GM21717 (cell line): Measurements from ENCODE around the gene LRPAP1.
"Not testable (repeated sequence)": the region's sequence is repeated elsewhere in the genome, so short reads cannot be mapped to it uniquely, and the experiment has no call there.

Experiments
- ATAC-seq: cut with Tn5 transposase; IDR thresholded peaks from one replicate; pipeline ENCODE4 v1.9.1; 2021; ENCODE audit warnings: mild to moderate bottlenecking, moderate library complexity; ENCODE audit not compliant: unreplicated experiment

LRPAP1 gene

DNA sequence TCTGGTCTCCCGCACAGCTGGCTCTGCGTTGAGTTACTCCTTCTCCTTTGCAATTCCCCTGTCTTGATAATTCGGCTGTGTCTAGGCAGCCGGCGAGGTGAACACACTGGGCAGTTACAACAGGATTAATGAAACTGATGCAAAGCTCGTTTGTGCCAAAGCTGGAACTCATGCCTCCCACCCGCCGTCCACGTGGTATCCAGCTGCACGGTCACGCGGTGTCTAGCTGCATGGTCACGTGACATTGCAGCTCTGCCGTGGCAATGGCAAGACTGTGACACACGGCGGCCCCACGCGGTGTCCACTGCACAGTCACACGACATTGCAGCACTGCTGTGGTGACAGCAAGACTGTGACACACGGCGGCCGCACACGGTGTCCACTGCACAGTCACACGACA is 31.2 kb upstream of the LRPAP1 start:
- no peak for ATAC-seq

DNA sequence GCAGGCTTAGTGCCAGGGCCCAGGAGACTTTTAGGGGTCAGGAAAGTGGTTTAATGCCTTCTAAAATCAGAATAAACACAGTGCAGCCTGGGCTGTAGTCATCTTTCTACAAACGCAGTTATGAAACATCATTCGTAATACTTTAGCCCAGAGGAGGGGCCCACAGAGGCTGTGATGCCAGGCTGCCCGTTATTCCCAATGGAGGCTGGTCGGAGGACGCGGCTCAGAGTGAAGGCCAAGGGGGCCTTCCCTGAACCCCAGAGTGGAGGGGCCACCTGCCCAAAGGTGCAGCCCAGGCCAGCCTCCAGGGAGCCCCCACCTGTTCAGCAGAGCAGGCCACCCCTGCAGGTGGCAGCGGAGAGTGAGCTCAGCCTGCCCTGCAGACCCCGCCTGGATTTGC is 29.9 kb upstream of the LRPAP1 start:
- ATAC-seq: not testable (repeated sequence)

DNA sequence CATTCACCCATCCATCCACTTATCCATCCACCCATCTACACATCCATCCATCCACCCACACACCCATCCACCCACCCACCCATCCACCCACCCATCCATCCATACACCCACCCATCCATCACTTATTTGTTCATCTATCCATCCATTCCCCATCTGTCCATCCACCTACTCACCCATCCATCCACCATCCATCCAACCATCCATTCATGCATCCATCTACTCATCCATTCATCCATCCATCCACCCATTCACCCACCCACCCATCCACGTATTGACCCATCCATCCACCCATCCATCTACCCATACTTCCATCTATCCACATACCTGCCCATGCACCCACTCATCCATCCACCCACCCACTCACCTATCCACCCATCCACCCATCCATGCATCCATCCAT is 28.2 kb upstream of the LRPAP1 start:
- not testable (repeated sequence) for ATAC-seq

DNA sequence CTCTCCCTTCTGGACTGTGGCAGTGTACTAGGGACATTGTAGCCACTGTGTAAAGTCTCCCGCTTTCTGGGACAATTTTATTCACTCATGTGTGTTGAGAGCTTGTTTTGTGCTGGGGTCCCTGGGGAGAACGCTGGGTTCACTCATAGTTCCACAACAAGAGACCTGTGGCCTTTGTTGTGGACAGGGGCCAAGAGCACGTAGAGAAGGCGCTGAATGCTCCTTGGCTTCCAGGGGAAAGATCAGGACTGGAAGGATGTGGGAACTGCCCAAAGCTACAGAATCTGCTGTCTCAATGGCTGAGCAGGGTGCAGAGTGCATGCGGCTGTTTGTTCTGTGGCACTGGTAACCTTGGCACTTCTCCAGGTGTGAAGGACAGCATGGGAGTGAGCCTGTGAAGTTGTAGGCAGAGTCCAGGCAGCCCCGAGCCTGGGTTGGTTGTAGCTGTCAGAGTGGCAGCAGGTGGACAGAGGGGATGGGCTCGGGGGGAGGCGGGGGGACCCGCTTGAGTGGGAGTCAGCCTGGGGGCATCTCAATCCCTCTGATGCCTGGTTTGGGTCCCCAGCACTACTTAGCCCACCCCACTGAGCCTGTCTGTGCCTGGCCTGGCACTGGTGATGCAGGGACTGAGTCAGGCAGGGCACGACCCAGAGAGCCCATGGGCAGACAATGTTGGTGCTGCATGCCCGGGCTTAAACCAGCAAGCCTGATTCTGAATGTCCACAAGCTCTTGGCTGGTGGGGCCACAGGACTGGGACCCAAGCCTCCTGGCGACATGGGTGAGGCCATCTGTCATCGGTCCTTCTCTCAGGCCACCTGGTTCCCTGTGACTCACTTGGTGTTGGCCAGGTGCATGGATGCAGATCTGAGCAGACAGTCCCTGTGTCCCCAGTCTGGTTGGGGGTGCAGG is 27.4 kb upstream of the LRPAP1 start:
- ATAC-seq: not testable (repeated sequence)

DNA sequence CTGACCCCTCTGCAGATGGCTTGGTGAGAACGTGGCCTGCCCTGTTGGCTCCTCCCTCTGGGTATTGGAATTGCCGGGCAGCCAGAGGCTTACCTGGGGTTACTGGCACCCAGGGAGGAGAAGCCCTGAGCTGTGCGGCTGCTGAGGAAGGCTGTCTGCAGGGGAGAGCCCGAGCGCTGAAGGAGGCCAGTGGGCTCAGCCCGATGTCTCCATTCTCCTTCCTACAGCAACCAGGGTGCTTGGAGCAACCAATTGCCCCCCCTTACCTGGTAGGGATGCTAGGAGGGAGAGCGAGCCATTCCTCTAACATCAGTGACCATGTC is 26.3 kb upstream of the LRPAP1 start:
- not testable (repeated sequence) for ATAC-seq

DNA sequence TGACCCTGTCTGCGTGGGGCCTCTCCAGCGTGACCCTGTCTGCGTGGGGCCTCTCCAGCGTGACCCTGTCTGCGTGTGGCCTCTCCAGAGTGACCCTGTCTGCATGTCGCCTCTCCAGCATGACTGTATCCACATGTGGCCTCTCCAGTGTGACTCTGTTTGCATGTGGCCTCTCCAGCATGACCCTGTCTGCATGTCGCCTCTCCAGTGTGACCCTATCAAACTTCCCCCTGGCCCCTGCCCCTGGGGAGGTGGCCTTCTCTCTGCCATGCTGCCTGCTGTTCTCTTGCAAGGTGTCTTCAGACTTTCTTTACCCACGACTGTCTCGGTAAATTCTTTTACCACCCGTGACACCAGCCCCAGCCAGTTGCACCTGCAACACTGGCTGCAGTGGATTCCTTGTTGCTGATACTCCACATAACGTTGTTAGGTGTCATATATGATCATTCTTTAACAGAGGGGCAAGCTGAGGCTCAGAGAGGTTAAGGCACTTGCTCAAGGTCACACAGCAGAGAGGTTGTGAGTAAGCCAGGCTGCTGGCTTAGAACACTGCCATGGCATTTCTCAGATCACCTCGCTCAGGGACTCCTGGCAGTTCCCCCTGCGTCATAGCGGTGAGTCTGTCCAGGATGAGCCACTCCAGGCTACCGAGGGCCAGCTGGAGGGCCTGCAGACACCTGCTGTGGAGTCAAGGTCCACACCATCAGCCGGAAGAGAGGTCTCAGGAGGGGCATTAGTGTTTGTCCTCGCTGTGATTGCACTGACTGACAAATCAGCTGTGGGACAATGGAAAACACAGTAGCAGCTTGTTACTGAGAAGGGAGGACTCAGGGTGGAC is 25.7 kb upstream of the LRPAP1 start:
- ATAC-seq: not testable (repeated sequence)

DNA sequence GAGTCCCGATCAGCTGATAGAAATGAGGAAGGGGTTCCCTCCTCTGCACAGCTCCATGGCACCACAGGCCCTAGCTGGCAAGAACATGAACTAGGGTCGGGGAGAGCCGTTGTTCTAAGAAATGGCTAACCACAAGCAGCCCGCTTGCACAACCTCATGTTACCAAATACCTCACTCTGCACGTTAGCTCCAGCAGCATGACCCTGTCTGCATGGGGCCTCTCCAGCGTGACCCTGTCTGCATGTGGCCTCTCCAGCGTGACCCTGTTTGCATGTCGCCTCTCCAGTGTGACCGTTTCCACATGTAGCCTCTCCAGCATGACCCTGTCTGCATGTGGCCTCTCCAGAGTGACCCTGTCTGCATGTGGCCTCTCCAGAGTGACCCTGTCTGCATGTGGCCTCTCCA is 24.9 kb upstream of the LRPAP1 start:
- ATAC-seq: not testable (repeated sequence)

DNA sequence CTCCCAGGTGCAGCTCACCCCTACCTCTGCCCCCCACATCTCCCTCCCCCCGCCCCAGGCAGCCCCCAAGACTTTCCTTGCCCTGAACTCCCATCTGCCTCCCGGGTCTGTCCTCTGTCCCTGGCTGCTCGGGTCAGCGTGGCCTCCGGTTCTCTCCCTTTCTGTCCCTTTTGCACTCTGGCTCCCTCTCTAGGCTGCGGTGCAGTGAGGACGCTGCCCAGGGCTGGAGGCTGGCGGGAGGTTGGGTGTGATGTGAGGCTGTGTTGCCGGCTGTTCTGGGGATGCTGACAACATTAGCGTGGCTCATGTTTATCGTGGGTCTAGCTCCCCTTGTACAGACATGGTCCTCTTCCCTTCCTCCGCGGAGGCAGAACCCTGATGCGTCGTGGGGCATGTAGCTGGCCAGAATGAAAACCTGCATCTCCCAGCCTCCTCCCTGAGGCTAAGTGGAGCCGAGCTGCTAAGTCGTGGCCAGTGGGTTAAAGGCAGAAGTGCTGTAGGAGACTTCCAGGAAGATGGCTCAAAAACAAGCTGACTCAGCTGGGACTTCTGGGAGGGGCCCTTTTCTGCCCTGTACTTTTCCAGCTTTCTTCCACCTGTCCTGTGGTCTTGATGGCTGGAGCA is 24.1 kb upstream of the LRPAP1 start:
- ATAC-seq: not testable (repeated sequence)

DNA sequence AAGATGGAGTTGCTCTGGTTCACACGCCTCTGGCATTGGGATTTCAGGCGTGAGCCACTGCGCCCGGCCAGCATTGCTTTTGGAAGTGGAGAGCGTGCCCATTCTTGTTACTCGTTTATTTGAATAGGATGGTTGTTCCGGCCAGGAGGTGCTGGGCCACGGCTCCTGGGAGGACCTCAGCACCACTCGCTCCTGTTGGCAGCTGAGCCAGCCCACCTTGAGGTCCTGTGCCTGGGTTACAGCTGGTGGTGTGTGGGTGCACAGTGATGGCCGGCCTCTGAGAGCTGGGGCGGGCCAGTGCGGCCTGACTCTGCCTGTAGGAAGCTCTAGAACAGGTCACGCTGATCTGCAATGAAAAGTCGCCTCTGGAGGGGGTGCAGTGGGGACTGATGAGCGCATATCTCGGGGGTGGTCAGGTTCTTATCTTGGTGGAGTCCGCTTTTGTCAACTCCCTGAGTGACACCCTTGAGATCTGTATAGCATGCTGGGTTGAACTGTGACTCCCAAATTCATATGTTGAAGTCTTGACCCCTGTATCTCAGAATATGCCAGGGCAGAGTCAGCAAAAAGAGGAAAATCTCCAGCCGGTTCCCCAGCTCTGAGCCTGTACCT is 23.3 kb upstream of the LRPAP1 start:
- ATAC-seq: not testable (repeated sequence)

DNA sequence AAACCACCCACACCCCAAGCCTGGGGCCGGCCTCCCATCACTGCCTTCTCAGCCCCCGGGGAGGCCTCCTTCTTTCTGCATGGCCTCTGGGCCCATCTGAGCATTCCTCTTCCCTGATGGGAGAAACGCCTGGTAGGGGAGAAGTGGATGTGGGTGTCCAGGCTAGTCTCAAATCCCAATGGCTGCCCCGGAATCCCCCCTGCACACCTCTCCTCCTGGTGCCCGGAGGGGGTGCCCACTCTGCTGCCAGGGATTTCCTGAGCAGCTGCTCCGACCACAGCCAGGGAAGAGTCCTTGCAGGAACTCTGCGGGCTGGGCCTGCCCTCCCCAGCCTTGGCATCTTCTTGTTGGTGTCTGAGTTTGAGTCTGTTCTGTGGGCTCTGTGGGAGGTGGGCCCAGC is 19.1 kb upstream of the LRPAP1 start:
- ATAC-seq: not testable (repeated sequence)

DNA sequence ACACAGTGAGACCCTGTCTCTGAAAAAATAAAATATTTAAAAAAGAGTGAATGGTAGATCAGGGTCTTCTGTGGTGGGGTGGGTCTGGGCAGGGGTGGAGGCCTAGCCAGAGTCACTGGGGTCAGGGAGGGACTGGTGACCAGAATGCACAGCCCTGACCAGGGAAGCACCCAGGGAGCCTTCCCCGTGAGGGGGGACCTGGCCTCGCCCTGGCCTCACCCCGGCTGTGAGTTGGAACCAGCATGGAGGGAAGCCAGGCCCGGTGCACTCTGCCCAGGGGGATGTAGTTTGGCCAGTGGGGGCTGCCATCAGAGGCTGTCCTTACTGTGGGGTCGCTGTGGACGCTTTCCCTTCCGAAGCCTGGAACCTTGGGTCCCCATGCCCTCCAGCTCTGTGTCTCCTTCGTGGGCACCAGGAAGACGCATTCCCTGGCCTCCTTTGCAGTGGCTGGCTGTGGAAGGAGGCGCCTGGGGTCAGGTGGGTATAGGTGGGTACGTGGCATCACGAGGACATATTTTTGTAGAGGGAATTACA is 18.6 kb upstream of the LRPAP1 start:
- ATAC-seq: not testable (repeated sequence)

DNA sequence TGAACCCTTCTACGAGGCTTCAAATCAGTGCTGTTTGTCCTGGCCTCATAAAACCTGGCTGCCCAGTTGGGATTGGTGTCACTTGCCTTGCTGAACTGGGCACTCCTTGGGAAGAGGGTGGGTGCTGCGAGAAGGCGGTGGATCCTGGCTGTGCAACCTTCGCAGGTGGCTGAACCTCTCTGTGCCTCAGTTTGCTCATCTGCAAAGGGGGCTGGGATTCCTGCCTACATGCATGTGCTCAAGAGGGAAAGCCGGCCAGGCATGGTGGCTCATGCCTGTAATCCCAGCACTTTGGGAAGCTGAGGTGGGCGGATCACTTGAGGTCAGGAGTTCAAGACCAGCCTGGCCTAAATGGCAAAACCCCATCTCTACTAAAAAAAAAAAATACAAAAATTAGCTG is 17.8 kb upstream of the LRPAP1 start:
- not testable (repeated sequence) for ATAC-seq

DNA sequence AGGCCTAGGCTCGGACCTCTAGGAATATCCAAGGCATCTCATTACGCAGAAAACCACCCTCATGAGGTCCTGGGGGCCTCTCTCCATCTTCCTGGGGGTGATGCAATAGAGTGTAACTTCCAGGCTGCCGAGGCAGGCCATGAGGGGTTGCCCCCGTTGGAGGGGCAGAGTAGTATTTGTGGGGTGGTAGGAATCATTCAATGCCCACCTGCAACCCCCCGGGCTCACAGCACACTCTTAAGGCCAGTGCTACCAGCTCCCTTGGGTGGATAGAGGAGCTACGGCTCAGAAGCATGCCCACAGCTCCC is 17.4 kb upstream of the LRPAP1 start:
- not testable (repeated sequence) for ATAC-seq

DNA sequence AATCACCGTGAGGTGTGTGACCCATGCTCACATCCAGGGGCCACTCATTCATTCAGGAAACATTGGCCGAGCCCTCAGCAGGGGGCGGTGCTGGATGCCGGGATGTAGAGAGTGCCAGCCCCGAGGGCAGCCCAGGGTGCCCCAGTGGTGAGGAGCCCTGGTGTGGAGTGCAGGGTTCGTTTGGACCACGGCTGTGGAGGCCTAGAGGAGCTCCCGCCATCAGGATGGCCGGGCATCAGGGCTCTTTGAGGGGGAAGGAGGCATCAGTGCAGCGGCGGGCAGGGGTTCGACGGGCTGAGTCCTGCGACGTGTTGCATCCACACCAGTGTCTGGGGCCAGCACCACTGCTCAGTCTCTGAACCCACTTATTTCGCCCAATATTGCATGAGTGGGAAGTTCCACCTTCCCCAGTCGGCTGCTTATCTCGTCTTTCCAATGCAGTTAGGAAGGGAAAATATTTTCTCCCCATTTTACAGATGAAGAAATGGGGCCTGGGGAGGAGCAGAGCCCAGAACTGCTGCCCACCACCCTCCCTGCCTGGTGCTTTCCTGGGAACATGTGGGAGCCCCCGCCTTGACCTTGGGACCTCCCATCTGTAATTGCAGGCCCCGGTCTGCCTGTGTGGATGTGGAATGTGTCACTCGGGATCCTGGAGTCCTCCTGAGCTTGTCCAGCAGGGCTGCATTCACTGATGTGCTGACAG is 16.9 kb upstream of the LRPAP1 start:
- ATAC-seq: not testable (repeated sequence)

DNA sequence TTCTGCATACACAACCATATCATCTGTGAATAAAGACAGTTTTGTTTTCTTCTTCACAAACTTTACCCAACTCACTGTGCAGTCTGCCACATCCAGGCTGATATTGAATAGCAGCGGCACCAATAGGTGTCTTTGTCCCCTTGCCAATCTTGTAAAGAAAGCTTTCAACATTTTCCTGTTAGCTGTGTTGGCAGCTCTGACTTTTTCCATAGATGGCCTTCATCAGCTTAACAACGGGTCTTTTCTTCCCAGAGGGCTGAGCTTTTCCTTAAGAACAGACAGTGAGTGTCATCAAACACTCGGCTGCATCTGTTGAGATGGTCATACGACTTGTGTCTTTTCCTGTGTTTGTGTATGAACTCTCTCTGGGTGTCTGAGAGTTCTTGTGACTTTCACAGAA is 14.5 kb upstream of the LRPAP1 start:
- not testable (repeated sequence) for ATAC-seq

DNA sequence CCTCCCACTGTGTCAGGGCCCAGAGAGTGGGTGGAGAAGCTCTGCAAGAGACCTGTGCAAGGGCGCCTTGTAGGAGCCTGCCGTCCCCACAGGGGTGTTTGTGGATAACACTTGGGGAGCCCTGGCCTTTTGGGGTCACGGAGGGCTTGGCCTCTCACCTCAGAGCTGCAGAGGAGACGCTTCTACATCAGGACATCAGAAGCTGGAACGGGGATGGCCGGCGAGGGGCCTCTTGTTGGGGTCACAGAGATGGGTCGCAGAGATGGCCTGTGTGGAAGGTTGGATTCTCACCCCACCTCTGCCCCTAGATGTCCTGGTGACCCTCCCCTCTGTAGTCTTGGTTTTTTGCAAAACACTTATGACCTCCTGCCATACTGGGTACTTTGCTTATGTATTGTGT is 13.1 kb upstream of the LRPAP1 start:
- not testable (repeated sequence) for ATAC-seq

DNA sequence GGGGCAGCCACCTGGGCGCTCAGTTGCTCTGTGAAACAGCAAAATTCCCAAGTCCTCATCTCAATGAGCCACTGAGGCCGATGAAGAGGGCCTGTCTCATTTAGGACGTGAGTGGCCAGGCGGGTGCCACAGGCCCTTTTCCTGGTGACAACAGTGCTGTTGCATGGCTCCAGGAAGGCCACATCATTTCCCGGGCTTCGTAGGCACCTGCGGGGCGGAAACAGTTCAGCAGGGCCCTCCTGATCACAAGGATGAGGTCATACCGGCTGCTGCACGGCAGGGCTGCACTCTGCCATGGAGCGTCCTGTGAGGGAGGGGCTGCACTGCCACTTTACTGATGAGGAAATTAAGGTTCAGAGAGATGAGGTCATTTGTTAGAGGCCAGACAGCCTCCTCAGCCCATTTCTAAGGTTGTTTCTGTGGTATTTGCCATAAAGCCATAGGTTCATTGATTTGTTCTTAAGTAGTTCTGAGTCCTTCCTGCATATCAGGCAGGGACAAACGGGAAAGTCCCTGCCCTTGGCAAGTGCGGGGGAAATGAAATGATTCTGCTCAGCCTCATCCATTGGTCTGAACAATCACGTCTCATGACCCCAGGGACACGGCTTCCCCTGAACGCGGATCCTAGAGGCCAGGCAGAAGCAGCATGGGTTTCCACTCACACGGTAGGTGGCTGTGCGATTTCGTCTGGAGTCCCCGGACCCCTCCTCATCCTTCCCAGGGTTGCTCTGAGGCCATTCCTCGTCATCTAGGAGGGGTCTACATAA is 12.2 kb upstream of the LRPAP1 start:
- ATAC-seq: not testable (repeated sequence)

DNA sequence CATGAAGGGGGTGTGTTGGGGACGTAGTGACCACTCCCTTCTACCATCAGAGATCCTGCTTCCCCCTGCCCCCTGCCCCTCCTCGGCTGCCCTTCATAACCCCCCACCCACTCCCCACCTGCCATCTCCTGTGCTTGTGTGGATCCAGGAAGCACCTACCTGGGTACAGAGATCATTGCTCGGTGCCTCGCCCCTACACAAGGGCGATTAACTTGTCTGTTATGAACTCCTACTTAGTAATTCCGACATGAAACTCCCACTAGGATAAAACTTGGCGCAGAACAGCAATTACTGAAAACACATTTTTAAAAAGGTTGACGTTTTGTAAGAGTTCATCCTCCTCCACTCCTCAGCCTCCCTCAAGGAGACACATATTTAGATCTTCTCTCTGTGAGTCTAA is 11.2 kb upstream of the LRPAP1 start:
- ATAC-seq: not testable (repeated sequence)

DNA sequence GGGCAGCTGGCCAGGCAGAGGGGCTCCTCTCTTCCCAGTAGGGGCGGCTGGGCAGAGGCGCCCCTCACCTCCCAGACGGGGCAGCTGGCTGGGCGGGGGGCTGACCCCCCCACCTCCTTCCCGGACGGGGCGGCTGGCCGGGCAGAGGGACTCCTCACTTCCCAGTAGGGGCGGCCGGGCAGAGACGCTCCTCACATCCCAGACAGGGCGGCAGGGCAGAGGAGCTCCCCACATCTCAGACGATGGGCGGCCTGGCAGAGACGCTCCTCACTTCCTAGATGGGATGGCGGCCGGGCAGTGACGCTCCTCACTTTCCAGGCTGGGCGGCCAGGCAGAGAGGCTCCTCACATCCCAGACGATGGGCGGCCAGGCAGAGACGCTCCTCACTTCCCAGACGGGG is 6.7 kb upstream of the LRPAP1 start:
- not testable (repeated sequence) for ATAC-seq

DNA sequence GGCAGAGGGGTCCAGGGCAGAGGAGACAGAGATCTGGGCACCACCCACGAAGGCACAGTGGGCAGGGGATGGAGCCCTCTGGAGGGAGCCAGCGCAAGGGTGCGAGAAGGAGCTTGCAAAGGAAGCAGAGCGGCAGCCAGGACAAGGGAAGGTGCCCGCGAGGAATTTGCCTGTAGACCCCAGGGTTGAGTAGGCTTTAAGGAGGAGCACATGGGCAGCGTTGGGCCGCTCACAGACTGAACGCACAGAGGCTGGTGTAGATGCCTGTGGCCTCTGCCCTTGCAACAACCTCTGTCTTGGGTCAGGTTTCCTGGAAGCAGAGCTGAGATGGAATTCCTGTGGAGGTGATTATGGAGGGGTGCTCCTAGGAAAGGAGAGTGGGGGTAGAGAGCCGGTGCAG is 3.6 kb upstream of the LRPAP1 start:
- not testable (repeated sequence) for ATAC-seq
